Glomerular visceral epithelial cell (primary cell): ENCODE measurements around the gene GJC2.

ENCODE experiments used
- DNase-seq: peaks from one replicate; pipeline ENCODE4 v3.0.0-alpha.2; 2016; ENCODE audit errors: extremely low spot score

The GJC2 gene

GRCh38 chr1:228190182-228190581 is 40.5 kb downstream of the GJC2 start:
- no peak for DNase-seq

DNA sequence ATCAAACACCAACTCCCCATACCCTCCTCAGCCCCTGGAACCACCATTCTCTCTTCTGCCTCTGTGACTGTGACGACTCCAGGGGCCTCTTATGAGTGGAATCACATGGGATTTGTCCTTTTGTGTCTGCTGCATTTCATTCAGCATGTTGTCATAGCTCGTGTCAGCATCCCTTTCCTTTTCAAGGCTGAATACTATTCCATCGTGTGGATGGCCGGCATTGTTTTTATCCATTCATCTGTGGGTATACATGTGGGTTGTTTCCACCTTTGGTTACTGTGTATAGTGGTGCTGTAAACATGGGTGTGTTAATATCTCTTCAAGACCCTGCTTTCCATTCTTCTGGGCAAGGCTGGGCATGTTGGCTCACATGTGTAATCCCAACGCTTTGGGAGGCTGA is 41.0 kb downstream of the GJC2 start:
- DNase-seq, result no peak

DNA sequence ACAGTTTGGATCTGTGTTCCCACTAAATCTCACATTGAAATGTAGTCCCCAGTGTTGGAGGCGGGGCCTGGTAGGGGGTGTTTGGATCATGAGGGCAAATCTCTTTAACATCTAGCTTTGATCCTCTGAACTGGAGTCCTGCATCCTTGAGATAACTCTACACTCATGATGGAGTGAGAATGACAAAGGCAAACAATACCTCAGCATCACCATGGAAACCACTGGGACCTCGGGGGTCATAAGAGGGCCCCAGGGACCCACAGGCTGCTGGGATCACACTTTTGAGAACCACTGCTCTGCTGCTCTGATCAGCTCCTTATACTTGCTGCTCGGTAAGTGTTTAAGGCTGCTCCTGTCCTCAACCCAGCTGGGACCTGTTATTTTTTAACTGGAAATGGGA is 44.7 kb downstream of the GJC2 start:
- DNase-seq, result no peak

GRCh38 chr1:228194921-228195812 is 45.4 kb downstream of the GJC2 start:
- no peak for DNase-seq

- no peak for DNase-seq
These were observed 47.9 kb downstream of the GJC2 start for GRCh38 chr1:228197555-228198147.

GRCh38 chr1:228198977-228199590 is 49.4 kb downstream of the GJC2 start:
- DNase-seq, result no peak

- DNase-seq, result no peak
These were observed 55.2 kb downstream of the GJC2 start for GRCh38 chr1:228204958-228205357.

GRCh38 chr1:228205526-228206436 is 56.1 kb downstream of the GJC2 start:
- no peak for DNase-seq

- DNase-seq, result no peak
These were observed 57.0 kb downstream of the GJC2 start for GRCh38 chr1:228206582-228207351.

- DNase-seq, result no peak
These were observed 57.7 kb downstream of the GJC2 start for GRCh38 chr1:228207381-228207810.

DNA sequence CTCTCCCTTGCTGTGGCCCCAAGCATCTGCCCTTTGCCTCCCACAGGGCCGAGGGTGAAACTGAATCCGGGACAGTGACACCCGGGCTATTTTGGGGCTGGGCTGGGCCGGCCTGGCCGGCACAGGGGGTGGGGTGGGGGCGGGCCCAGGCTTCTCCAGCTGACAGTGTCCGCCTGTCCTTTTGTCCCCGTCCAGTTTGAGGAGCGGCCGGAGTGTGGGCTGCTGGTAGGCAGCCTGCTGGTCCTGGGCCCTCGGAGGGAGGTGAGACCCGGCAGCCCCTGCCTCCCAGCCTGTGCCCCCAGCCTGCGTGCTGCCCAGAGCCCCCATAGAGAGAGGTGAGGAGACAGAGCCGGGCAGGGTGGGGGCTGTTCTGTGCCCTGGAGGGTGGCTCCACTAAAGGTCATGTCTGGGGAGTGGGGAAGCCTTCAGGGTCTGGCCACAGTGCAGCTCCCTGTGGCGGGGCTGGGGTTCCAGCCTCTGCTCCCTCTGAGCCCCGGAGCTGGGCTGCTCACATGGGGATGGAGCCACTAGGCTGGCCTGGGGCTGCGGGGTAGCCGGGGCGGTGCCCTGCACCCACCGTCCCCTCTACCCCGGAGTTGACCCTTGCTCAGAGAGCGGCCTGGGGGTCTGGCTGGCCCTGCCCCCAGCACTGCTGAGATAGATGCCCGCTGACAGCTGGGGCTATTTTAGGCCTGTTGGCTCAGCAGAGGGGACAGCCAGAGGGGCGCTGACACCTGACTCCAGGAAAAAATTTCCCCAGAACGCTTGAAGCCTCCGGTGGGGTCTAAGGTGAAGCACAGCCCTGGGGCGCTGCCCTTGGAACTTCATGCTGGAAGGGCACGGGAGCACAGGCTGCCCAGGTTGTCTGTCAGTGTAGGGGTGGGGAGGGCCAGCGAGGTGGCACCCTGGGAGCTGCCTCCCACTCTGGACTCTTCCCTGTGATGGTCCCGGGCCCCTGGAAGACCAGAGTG is 58.4 kb downstream of the GJC2 start, which contains the start of gene OBSCN:
Gene OBSCN, plus strand, starts transcription at position 194 of the 971 bp plus-strand sequence. CDS start 3,740 bp downstream, outside the sequence.
- DNase-seq, result no peak

DNA sequence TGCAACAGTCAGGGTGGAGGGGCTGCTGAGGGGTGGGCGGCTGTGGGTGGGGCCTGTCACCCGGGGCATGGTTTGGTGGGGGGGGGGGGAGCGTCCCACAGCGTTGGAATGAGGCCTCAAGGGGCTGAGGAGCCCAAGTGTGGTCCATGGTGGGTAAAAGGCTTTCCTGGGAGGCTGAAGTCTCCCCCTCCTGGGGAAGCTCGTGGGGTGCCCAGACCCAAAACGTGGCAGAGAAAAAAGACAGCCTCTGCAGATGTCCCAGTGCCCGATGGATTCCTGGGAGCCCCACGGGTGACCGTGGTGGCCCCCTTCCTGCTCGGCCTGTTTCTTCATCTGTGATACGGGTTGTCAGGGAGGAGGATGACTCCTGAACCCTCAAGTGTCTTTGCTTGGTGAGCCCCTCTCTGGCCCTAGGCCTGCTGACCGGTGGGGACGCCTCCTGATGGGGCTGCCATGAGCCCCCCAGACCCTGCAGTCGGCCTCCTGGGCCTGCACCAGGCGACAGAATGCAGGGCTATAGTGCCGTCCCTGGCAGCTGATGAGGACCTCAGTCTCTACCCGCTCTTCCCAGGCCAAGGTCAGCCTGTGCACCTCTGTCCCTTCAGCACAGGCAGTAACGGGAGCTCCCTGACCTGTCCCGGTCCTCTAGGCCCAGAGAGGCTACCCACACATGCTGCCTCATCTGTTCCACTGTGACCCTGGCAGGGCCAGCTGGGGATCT is 59.3 kb downstream of the GJC2 start:
- DNase-seq, result no peak
